Posterior cingulate gyrus (tissue), 11 donors: Measurements from ENCODE around the gene ZFHX3.
"Not testable (repeated sequence)": the region's sequence is repeated elsewhere in the genome, so short reads cannot be mapped to it uniquely, and the experiment has no call there.

Source experiments
- DNase-seq, 10 donors: peaks; one replicate each; pipeline versions ENCODE4 v3.0.0 to v3.0.0-alpha.2; 2020 to 2021; ENCODE audit warnings: mixed read lengths in 3 of 10
- intact Hi-C: fragments of 100-400 bp; cut with DNase I; formaldehyde crosslinking; loops from one replicate; pipeline ENCODE4 v1.15.1; 2023

Gene ZFHX3

DNA sequence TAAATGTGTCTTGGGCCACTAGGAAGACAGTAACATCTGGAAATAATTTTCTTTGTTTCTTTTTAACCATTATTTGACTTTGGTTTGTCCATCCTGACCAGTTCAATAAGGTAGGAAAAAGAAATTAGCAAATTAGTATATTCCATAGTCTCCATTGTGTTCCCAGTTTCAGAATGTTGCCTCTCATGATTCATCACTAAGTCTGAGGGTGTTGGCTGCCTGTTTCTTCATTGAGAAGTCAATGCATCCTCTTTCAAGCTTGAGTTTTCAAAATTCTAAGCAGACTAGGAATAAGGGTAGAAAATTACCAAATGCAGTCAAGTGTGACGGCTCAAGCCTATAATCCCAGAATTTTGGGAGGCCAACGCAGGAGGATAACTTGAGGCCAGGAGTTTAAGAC lies 41.9 kb downstream of the ZFHX3 start:
- intact Hi-C loops, result no loop called here

DNA sequence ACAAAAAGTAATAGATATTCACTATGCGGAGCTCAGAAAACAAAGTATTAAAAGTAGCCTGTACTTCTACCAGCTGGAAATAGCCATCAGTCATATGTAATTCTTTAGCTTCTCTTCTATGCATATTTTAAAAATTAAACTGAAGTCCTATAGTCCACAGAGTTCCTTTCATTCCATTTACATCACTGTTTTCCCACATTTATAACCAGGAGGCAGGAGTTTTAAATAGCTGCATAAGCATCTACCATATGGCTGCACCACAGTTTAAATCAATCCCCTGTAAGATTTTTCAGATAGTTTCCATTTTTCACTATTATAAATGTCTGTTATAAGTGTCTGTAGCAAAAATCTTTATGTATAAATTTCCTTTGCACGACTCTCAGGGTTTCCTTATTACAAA lies 45.1 kb downstream of the ZFHX3 start:
- no peak for DNase-seq
- intact Hi-C loops, result no loop called here

More for the DNA sequence above, 41.9 kb downstream of the ZFHX3 start:
- no peak for DNase-seq

DNA sequence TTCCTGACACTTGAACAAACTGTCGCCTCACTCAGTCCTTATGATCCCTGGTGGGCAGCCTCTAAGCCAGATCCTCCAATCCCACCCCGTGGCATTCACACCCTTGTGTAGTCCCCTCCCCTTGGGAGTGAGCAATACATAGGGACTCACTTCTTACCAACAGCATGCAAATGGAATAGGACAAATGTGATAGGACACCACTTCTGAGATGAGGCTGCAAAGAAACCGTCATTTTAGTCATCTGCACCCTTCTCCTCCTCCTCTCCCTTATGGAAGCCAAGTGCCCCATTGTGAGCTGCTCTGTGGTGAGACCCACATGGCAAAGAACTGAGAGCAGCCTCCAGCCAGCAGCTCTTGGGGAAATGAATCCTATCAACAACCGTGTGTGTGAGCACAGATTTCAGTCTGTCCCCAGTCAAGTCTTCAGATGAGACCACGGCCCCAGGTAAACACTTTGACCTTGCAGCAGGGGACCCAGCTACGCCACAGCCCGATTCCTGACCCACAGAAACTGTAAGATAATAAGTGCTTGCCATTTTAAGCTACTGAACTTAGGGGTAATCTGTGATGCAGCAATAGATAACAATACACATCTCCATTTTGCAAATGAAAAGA lies 46.9 kb downstream of the ZFHX3 start:
- intact Hi-C loops, result no loop called here
- DNase-seq, result no peak

DNA sequence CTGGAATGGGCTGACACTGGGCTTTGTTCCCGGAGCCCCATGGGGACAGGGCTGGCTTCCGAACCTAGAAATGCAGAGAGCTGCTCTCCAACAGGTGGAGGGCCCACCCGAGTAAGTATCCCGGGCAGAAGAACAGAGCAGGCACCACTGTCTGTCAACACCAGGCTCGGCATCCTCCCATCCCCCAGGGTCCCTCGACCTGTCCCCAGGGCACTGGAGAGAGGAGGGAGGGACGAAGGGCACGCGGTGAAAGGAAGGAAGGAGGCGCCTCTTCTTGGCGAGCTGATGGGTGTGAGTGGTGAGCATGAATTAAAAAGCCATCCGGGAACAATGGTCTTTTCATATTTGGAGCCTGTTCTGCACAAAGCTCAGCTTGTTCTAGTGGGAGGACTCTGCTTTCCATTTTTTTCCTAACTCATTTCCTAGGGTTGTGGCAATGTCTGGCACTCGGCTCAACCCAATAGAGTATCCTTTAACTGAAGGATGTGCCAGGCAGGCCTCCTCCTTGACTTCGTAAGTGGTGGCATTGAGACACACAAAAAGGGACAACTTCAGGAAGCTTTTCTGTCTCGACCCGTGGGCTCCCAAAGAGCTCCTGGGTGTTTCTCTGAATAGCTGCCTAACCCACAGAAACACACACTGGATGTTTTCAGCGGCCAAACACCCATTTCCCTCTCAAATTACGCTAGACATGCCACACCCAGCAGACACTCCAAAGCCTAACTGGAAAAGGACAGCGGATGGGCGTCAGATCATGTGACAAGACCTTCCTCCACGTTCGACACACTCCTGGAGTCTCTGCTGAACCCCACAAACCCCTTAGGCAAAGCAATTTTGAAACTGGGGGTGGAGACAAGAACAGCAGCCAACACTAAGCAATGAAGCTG lies 47.7 kb downstream of the ZFHX3 start:
- intact Hi-C loops, result no loop called here
- peak in 8 of 10 donors; percentile 16 to 92 (median 53) for DNase-seq

DNA sequence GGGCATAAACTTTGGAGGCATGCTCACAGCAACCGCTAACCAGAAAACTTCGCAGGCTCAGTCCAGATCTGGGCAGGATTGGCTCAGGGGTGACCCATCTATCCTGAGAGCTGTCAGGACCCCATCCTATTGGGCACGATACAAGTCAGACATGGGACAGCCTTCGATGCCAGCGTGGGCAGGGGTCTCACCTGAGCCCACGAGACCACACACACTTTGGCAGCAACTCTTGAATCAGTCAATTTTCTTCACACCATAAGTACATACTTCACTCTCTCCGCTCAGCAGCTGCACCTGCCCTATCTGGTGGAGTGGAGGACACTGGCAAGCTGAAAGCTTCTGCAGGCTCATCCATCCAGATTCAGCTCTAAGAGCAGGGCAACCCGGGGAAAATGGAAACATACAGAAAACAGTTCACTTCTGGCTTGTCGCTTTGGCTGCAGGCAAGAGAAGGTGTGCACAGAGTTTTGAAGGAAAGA lies 48.3 kb downstream of the ZFHX3 start:
- intact Hi-C loops, result no loop called here
- no peak for DNase-seq

DNA sequence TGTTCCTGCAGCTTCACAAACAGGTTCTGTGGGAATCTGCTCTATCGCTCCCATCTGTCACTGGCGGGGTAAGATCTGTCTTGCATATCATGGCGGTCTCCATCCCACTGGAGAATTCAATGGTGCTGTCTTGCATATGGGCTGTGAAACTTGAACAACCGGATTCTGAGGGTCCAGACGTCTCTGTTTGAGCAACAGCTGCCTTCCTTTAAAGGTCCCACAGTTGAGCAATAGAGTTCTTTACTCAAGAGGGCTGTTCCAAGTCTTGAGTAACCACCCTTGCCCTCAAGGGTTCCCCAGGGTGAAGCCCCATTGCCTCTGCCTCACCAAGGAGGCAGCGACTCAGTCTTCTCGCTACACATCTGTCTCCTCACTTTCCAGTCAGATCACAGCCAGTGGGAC lies 50.8 kb downstream of the ZFHX3 start:
- no peak for DNase-seq

DNA sequence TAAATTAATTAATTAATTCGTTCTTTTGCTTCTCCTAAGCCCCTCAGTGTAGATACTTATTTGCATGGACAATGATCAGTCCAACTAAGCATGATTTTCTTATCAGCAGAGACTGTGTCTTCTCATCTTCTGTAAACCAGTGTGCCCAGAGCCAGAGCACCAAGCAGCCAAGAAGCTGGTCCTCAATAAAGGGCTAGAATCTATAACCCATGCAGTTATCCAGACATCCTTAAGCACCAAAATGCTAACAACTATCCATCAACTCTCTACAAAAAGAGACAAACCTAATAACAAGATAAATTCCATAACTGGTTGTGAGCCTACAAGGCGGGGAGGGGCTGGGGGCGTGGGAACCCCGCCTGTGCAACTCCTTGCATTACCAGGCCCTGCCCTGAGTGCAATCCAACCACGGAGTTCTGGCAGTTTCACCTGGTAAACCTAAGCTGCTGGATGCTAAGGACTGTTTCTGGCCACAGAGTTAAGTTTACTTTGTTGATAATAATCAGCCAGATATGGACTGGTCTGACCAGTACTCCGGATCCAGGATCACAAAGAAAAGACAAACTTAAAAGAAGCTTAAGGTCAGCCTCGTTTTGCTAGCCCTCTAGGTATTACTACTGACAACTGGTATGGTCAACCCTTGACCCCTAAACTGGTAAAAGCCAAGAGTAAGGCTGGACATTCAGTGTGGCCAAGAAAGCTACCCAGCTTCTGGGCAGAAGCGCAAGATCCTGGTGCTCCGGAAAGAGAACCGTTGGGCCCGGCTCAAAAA lies 51.5 kb downstream of the ZFHX3 start:
- intact Hi-C loops, result no loop called here

More for the DNA sequence above, 50.8 kb downstream of the ZFHX3 start:
- intact Hi-C loops, result no loop called here

DNA sequence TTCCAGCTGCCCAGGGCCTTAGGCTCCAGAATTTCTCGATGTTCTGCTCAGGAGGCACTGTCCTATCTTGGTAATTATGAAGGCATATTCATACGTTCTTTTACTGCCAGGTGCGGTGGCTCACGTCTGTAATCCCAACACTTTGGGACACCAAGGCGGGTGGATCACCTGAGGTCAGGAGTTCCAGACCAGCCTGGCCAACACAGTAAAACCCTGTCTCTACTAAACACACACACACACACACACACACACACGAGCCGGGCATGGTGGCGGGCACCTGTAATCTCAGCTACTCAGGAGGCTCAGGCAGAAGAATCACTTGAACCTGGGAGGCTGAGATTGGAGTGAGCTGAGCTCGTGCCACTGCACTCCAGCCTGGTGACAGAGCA lies 52.1 kb downstream of the ZFHX3 start:
- DNase-seq, intact Hi-C loops: not testable (repeated sequence)

More for the DNA sequence above, 51.5 kb downstream of the ZFHX3 start:
- DNase-seq, result no peak

DNA sequence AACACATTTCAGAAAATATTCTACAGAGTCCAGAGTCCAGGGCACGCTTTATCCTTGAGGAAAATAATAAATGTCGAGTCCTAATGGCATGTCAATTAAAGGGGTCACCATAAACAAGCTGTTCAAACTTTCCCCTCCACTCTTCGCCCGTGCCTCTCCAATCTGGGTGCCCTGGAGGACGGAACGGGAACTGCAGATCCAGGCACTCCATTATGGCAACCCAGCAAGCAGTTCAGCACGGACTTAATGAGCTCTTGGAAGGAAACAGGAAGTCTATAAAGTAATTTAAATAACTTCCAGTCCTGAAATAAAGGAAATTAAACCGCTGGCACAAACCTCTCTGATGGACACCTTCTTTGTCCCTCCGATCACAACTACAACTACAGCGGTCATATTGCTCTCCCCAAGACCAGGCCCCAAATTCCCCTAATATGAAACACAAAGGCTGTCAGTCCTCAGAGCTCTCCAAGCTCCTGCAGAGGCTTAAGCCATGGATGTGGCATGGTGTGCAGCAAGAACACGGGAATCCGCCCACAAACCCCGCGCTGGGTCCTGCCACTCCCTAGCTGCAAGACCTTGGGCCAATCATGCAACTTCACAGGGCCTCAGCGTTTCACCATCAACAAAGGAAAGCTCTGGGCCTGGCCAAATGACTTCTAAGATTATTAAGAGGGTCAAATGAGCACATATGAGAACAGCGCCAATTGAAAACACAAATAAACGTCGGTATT lies 52.6 kb downstream of the ZFHX3 start:
- intact Hi-C loops, result no loop called here
- no peak for DNase-seq

DNA sequence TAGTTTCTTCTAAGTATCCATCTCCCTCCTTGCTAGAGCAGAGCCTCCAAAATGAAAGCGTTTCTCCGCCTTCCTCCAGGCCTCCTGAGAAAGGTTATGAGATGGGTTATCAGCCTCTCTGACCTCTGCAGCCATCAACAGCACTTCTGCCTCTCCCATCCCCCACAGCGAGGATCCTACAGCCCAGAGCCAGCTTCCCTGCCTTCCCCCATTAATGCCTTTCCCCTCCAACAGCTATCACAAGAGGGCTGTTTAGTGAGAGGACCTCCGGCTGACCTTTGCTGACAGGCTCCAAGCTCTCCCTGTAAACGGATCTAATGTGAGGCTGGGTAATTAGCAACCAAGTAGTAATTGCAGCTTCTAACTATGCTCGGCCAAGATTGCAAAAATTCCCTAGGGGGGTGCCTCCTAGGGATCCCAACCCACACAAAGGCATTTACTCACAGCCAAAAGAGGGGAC lies 55.8 kb downstream of the ZFHX3 start:
- intact Hi-C loops, result no loop called here
- DNase-seq, result no peak

DNA sequence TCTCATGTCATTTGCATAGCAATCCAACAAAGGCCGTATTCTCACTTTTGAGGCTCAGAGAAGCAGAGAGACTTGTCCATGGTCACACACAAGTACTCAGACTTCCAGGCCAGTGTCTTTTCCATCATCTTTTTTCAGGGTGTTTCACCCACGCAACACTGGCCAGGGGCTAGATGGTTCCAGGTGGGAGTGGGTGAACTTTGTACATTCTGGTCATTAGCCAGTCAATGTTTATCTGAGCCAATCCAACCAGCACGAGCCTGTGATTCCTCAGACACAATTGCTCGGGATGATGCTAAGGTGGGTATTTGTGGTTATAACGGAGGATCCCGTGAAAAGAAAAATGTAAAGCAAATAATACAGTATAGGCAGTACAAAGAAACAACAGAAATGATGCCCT lies 56.3 kb downstream of the ZFHX3 start:
- intact Hi-C loops, result no loop called here
- DNase-seq, result no peak

DNA sequence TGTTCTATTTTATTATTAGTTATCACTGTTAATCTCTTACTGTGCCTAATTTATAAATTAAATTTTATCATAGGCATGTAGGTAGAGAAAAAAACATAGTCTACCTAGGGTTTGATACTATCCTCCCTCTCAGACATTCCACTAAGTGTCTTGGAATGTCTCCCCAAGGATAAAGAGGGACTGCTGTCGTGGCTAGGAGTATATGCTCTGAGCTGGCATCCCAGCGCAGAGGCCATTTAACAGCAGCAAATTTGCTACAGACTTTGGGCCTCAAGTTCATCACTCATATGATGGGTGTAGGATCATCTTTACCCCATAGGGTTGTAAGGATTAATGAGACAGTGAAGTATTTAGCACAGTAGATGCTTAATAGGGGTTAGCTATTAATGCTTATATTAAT lies 56.7 kb downstream of the ZFHX3 start:
- intact Hi-C loops, result no loop called here
- DNase-seq, result no peak

DNA sequence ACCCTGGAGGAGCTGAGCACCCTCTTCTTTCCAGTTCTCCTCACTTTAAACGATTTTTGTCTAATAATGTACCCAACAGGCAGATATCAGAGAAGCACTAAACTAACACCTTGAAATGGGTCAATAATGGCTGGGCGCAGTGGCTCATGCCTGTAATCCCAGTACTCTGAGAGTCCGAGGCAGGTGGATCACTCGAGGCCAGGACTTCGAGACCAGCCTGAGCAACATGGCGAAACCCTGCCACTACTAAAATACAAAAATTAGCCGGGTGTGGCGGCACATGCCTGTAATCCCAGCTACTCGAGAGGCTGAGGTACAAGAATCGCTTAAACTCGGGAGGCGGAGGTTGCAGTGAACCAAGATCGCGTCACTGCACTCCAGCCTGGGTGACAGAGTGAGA lies 57.4 kb downstream of the ZFHX3 start:
- intact Hi-C loops, result no loop called here
- no peak for DNase-seq

DNA sequence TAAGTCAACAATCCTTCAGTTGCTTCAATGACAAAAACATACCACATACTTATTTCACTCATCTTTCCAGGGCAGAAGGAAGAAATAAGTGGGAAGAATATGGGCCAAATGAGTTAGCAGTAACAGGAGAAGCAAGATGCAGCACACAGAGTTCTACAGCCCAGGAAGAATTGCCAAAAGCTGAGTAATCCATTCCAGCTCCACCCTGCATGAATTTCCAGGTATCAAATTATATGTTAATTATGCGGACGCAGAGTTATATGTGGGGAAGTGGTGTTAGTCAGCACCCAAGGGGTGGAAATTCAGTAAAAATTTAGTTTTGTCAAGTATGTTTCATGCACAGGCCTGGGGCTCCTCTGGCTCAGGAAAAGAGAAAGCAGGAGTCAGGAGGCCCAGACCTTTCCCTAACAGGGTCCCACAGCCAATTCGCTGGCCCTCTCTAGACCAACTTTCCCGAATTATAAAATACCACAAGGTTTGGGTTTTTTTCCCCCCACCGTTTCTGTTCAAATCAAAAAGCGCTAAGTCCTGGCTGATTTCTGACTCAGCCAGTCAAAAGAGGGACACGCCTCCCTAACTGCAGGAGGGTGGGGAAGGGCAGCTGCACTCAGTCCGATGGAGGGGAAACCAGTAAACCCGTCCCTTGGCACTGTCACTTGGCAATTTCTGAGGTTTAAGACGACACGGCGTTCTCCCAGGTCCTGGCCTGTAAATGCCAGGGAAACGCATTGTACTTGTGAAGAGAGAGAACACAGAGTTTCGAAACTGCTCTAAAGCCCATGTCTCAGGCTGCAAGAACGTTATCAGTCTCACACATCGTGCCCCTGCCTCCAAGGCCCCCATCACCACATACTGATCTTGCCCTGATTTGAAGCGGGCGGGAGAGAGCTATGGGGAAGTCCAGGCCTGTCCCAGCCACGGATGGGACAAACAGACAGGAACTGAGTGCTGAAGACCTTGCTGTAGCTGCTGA lies 58.1 kb downstream of the ZFHX3 start:
- peak in 3 of 10 donors; percentile 16 to 20 (median 18) for DNase-seq
- intact Hi-C loops, result no loop called here

DNA sequence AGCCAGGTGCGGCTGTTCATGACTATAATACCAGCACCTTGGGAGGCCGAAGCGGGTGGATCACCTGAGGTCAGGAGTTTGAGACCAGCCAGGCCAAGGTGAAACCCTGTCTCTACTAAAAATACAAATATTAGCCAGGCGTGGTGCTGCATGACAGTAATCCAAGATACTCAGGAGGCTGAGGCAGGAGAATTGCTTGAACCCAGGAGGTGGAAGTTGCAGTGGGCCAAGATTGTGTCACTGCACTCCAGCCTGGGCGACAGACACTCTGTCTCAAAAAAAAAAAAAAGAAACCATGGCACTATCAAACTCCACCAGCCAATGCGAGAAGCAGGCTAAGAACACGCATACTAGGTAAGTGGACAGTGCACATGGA lies 58.7 kb downstream of the ZFHX3 start:
- intact Hi-C loops, DNase-seq: not testable (repeated sequence)

DNA sequence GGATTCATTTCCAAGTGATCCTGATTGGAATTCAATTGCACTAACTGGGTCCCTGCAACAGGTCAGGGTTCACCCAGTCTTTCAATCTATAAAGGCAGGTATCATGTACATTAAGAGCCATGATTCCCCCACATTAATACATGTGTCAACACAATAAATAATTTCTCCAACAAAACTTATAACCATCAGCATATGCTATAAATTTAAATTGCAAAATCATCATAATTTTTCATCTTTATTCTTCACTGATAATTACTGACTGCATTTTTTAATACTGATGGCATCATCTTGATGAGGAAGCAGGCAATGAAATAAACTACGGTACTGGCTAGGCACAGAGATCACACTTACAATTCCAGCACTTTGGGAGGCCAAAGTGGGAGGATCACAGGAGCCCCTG lies 59.4 kb downstream of the ZFHX3 start:
- no peak for DNase-seq
- intact Hi-C loops, result no loop called here

DNA sequence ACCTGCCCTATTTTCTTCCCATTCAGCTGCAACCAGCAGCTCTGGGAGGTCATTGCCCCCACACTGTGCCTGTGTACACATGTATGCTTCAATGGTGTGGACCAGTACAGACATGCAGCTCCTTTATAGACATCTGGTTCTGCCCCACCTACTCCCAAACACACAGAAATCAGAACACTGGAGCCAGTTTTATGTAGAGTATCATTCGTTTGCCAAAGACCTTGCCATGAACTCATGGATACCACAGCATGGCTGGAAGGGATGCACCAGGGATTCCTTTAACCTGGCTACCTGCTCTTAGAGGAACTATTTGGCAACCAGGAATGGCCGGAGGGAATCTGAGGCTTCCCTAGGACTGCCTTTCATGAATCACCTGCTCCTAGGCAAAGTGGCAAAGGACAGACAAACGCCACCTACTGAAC lies 60.4 kb downstream of the ZFHX3 start:
- DNase-seq, result no peak
- intact Hi-C loops, result no loop called here

DNA sequence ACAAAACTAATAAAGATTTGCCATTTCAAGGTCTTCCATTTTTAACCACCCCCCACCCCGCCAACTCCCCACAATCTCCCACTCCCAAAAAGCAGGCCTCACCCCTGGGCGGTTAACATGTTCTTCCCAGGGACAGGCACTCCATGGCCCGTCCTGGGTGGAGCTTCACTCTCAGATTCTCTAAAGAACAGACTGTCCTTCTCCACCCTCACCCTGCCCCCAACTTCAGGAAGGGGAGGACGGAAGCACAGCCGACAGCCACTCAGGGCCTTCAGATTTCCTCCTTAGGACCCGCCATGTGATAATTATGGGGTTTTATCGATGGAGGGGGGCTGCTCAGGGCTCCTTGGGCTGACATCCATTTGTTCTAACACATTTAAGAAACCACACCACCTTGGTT lies 61.9 kb downstream of the ZFHX3 start:
- intact Hi-C loops, result no loop called here

More for the DNA sequence above, 61.9 kb downstream of the ZFHX3 start:
- no peak for DNase-seq
